GM12878 (cell line): ENCODE measurements around the gene PXMP2. TPM values are rescaled to one million over a fixed set of nuclear protein-coding genes. Genes with fewer than 3 reads are reported as not detected.

ENCODE experiments used
- ATAC-seq: fragments of 200-7000 bp; cut with Tn5 transposase; 3 replicates; pipeline ENCODE4 v1.9.1; 2020; ENCODE audit warnings: mild to moderate bottlenecking, moderate library complexity
- BruUV-seq: library from RNA; stranded (reverse); fragments of 400-500 nt; replicated peaks from 2 replicates; lab custom pipeline; 2021; lab: Mats Ljungman, UMichigan
- CTCF ChIA-PET: fragments of 300-600 bp; sonication (Branson Sonifier 250); formaldehyde crosslinking; extraction: SDS; loops from one replicate; lab custom pipeline; 2021; ENCODE audit warnings: inconsistent platforms; lab: Yijun Ruan, JAX
- POLR2A ChIA-PET: fragments of 350-600 bp; formaldehyde crosslinking; extraction: SDS; loops from one replicate; lab custom pipeline; 2021; ENCODE audit warnings: inconsistent platforms; lab: Charles Lee
- RAD21 ChIA-PET: fragments of 300-600 bp; sonication (Branson Sonifier 250); formaldehyde crosslinking; loops from one replicate; lab custom pipeline; 2023; ENCODE audit warnings: antibody characterized with exemption; ENCODE audit not compliant: unreplicated experiment; lab: Charles Lee
- SMC1A ChIA-PET: fragments of 300-600 bp; sonication (Branson Sonifier 250); formaldehyde crosslinking; loops from one replicate; lab custom pipeline; 2023; ENCODE audit not compliant: unreplicated experiment, uncharacterized antibody; lab: Charles Lee
- DNase-seq: peaks from one replicate; pipeline ENCODE4 v3.0.0-alpha.2; 2011; ENCODE audit warnings: low read depth, low spot score
- FAIRE-seq: peaks from 3 replicates; lab custom pipeline; 2011; peaks lifted over from hg19 to GRCh38; lab: Jason Lieb, UNC
- H2AFZ ChIP-seq: 2 replicates; pipeline ENCODE4 v1.6.0; 2011; ENCODE audit warnings: low read depth, low read length, control low read depth; ENCODE audit not compliant: control insufficient read depth
- H3K27ac ChIP-seq: 2 replicates; pipeline ENCODE4 v1.5.1; 2011; ENCODE audit warnings: control low read depth; ENCODE audit not compliant: control insufficient read depth, insufficient read depth
- H3K27me3 ChIP-seq, 2 experiments: replicated peaks in 1 of 2; 2 replicates each; pipeline versions ENCODE4 v1.6.0 to v1.6.1; 2011; ENCODE audit warnings: low read length in 1 of 2; ENCODE audit not compliant: control insufficient read depth in 2 of 2, insufficient read depth in 2 of 2
- H3K36me3 ChIP-seq, 2 experiments: 2 replicates each; pipeline ENCODE4 v1.5.1; 2011; ENCODE audit warnings: low read length in 1 of 2; ENCODE audit not compliant: control insufficient read depth in 2 of 2, insufficient read depth in 2 of 2
- H3K4me1 ChIP-seq: 2 replicates; pipeline ENCODE4 v1.6.1; 2011; ENCODE audit warnings: mild to moderate bottlenecking, low read length, moderate library complexity, mixed read lengths; ENCODE audit not compliant: control insufficient read depth, insufficient read depth
- H3K4me2 ChIP-seq: 2 replicates; pipeline ENCODE4 v1.6.0; 2011; ENCODE audit warnings: control low read depth; ENCODE audit not compliant: control insufficient read depth, insufficient read depth
- H3K4me3 ChIP-seq: fragments of 200-600 bp; sonication (generic); 2 replicates; pipeline ENCODE4 v1.5.1; 2016
- H3K79me2 ChIP-seq: 2 replicates; pipeline ENCODE4 v1.6.0; 2011; ENCODE audit warnings: low read length; ENCODE audit not compliant: control insufficient read depth, insufficient read depth
- H3K9ac ChIP-seq: 2 replicates; pipeline ENCODE4 v1.8.0; 2011; ENCODE audit warnings: low read length, control low read depth, mixed read lengths; ENCODE audit not compliant: control insufficient read depth, insufficient read depth
- H3K9me3 ChIP-seq: replicated peaks from 3 replicates; pipeline ENCODE4 v1.5.1; 2011; ENCODE audit warnings: mild to moderate bottlenecking, low read length; ENCODE audit not compliant: control insufficient read depth, insufficient read depth
- H4K20me1 ChIP-seq: 2 replicates; pipeline ENCODE4 v1.6.0; 2011; ENCODE audit not compliant: control insufficient read depth, insufficient read depth
- CREM ChIP-seq: IDR thresholded peaks from 2 replicates; pipeline ENCODE4 v1.6.1; 2014; ENCODE audit warnings: antibody characterized with exemption, low read depth
- ETV6 ChIP-seq, 2 experiments: fragments of 450-650 bp in 1 of 2; IDR thresholded peaks in 1 of 2; conservative IDR thresholded peaks in 1 of 2; 2 replicates each; pipeline ENCODE4 v1.6.1; 2014; ENCODE audit warnings: antibody characterized with exemption in 1 of 2, borderline replicate concordance in 1 of 2, low read depth in 1 of 2, mild to moderate bottlenecking in 1 of 2, moderate library complexity in 1 of 2
- EZH2 ChIP-seq: IDR thresholded peaks from 2 replicates; pipeline ENCODE4 v1.6.1; 2012; ENCODE audit warnings: low read depth, mild to moderate bottlenecking, control low read depth, inconsistent platforms, low read length, borderline replicate concordance; ENCODE audit not compliant: control insufficient read depth
- RAD51 ChIP-seq: fragments of 450-650 bp; IDR thresholded peaks from 2 replicates; pipeline ENCODE4 v1.6.1; 2016; ENCODE audit warnings: moderate library complexity, mild to moderate bottlenecking, inconsistent platforms
- RB1 ChIP-seq: fragments of 450-650 bp; formaldehyde crosslinking; IDR thresholded peaks from 2 replicates; pipeline ENCODE4 v1.6.1; 2017; ENCODE audit warnings: mild to moderate bottlenecking, borderline replicate concordance
- SIN3A ChIP-seq: IDR thresholded peaks from 2 replicates; pipeline ENCODE4 v1.6.1; 2012; ENCODE audit warnings: low read depth, low read length, improper control_type of control experiment
- SIX5 ChIP-seq: IDR thresholded peaks from 2 replicates; pipeline ENCODE4 v1.6.1; 2011; ENCODE audit warnings: mild to moderate bottlenecking, low read depth, low read length, moderate library complexity; ENCODE audit not compliant: severe bottlenecking
- SMAD5 ChIP-seq: IDR thresholded peaks from 2 replicates; pipeline ENCODE4 v1.6.1; 2016; ENCODE audit warnings: antibody characterized with exemption, low read depth
- SMC3 ChIP-seq: IDR thresholded peaks from 2 replicates; pipeline ENCODE4 v1.6.1; 2011; ENCODE audit warnings: low read length, improper control_type of control experiment, borderline replicate concordance
- SREBF2 ChIP-seq: IDR thresholded peaks from 2 replicates; pipeline ENCODE4 v1.6.1; 2012; ENCODE audit warnings: mild to moderate bottlenecking, low read length
- TBL1XR1 ChIP-seq: IDR thresholded peaks from 2 replicates; pipeline ENCODE4 v1.6.1; 2012; ENCODE audit warnings: low read depth, low read length, improper control_type of control experiment
- TCF3 ChIP-seq: IDR thresholded peaks from 2 replicates; pipeline ENCODE4 v1.6.1; 2012; ENCODE audit warnings: low read depth, mild to moderate bottlenecking, low read length, borderline replicate concordance; ENCODE audit not compliant: insufficient read depth
- YBX1 ChIP-seq: fragments of 450-650 bp; IDR thresholded peaks from 2 replicates; pipeline ENCODE4 v1.6.1; 2016; ENCODE audit warnings: antibody characterized with exemption
- ZNF622 ChIP-seq: fragments of 450-650 bp; IDR thresholded peaks from 2 replicates; pipeline ENCODE4 v1.6.1; 2017; ENCODE audit warnings: mild to moderate bottlenecking, inconsistent platforms
- WGBS: methylation state at CpG from one replicate; pipeline ENCODE4 v1.1.6; 2016; ENCODE audit warnings: low lambda C conversion rate; ENCODE audit not compliant: insufficient replicate concordance, insufficient coverage; ENCODE audit errors: missing lambda C conversion rate; 5-methylcytosine and 5-hydroxymethylcytosine counted together
- in situ Hi-C: fragments of 300-500 bp; cut with MboI; formaldehyde crosslinking; loops from 9 replicates; pipeline ENCODE4 v1.14.3; 2018; ENCODE audit warnings: mixed read lengths
- intact Hi-C: fragments of 100-400 bp; cut with micrococcal nuclease; formaldehyde crosslinking; loops from one replicate; pipeline ENCODE4 v1.14.2; 2022; ENCODE audit not compliant: unreplicated experiment
- polyA plus RNA-seq, 11 experiments: library from polyadenylated mRNA; depleted of rRNA in 4 of 11; unstranded in 6 of 11; stranded (reverse) in 5 of 11; fragments of >200 nt; fragmentation: Nextera tagmentation in 4 of 11; fragmentation: Illumina TruSeq in 1 of 11; extraction: Ambion mirVana in 4 of 11; extraction: Trizol in 1 of 11; gene quantifications; 1 replicate in 1 of 11; 2 replicates in 10 of 11; pipeline versions ENCODE4 v1.2.1 to v1.2.3, GENCODE V29; 2011 to 2016; ENCODE audit warnings: inconsistent platforms in 2 of 11, missing spikeins in 2 of 11, low read depth in 1 of 11
- total RNA-seq, 4 experiments: library from RNA; depleted of rRNA in 3 of 4; stranded (reverse); fragments of >200 nt in 3 of 4; fragmentation: Illumina TruSeq in 1 of 4; extraction: Trizol in 1 of 4; gene quantifications; 2 replicates each; pipeline versions ENCODE4 v1.2.1 to v1.2.3, GENCODE V29; 2013 to 2021
- TF ChIP-seq, protein P1 (sequence below): IDR thresholded peaks from 2 replicates; pipeline ENCODE4 v1.6.1; 2012; ENCODE audit warnings: low read length, inconsistent platforms
- TF ChIP-seq, protein P2 (sequence below): fragments of 450-650 bp; formaldehyde crosslinking; IDR thresholded peaks from 2 replicates; pipeline ENCODE4 v1.4.0; 2022; ENCODE audit warnings: mild to moderate bottlenecking, moderate library complexity
- TF ChIP-seq, protein P3 (sequence below): fragments of 450-650 bp; IDR thresholded peaks from 2 replicates; pipeline ENCODE4 v1.6.1; 2017; ENCODE audit warnings: mild to moderate bottlenecking, low read depth, inconsistent platforms; ENCODE audit not compliant: poor library complexity, severe bottlenecking

Gene PXMP2
- total and polyA plus RNA-seq, 10 of the 15 experiments (the other 5 are each of a cell fraction or from before 2014, with no cell fraction given) = 4.0 to 97.8 (median 42.0) TPM

DNA sequence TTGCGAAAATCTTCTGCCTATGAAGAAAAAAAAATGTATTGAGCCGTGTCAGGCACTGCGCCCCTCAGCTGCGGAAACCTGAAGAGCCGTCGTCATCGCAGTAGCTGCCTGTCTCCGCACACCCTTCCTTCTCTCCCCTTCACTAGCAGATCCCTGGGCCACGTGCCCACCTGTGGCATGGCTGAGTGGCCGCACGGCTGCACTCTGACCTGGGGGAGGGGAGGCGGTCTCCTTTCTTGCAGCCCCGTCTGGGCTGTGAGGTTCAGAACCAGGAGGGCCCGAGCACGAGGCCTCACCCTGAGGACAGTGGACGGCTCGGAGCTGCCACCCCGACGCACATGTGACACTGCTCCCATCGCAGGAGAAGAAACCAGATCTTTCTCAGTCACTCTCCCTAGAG is 48.1 kb downstream of the PXMP2 start:
- Histone ChIP-seq H4K20me1 (no peaks in the 10 kb centered on the region), H3K79me2 (no peaks in the 10 kb centered on the region), H3K27ac (no peak overlapping the region), H3K4me1 (no peaks in the 10 kb centered on the region), H3K4me2 (no peak overlapping the region), H3K36me3 (peaks cover 33 to 39% of the 10 kb centered on the region in 2 experiments), H2AFZ (no peak overlapping the region), H3K4me3 (no peak overlapping the region), H3K9me3 (no peaks in the 10 kb centered on the region), H3K27me3 (no peaks in the 10 kb centered on the region), H3K9ac (no peak overlapping the region)
- CTCF ChIA-PET = no interaction called here
- 97% methylated on average over 16 of the region's 20 CpGs for WGBS
- DNase-seq (no peak), FAIRE-seq (no peak), ATAC-seq (no peak)
- POLR2A ChIA-PET = no interaction called here
- SMC1A ChIA-PET = interaction anchor here (1.0 kb wide), 1 partner anchor 11 kb away, joined by 3 read pairs; no protein-coding TSS in a partner anchor
- in situ Hi-C loops = no loop called here
- no TSS peak for BruUV-seq
- TF ChIP-seq SREBF2 = no peak
- TF ChIP-seq RAD51 = no peak
- TF ChIP-seq ETV6 (conservative IDR thresholded peaks at IDR 0.05 in 1 of 2, IDR thresholded peaks at IDR 0.05 in 1 of 2; ENCODE audit: borderline replicate concordance in 1 of 2, low read depth in 1 of 2) = no peak
- TF ChIP-seq RB1 = no peak
- TF ChIP-seq, protein P1, sequence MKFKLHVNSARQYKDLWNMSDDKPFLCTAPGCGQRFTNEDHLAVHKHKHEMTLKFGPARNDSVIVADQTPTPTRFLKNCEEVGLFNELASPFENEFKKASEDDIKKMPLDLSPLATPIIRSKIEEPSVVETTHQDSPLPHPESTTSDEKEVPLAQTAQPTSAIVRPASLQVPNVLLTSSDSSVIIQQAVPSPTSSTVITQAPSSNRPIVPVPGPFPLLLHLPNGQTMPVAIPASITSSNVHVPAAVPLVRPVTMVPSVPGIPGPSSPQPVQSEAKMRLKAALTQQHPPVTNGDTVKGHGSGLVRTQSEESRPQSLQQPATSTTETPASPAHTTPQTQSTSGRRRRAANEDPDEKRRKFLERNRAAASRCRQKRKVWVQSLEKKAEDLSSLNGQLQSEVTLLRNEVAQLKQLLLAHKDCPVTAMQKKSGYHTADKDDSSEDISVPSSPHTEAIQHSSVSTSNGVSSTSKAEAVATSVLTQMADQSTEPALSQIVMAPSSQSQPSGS = no peak
- TF ChIP-seq, protein P2, sequence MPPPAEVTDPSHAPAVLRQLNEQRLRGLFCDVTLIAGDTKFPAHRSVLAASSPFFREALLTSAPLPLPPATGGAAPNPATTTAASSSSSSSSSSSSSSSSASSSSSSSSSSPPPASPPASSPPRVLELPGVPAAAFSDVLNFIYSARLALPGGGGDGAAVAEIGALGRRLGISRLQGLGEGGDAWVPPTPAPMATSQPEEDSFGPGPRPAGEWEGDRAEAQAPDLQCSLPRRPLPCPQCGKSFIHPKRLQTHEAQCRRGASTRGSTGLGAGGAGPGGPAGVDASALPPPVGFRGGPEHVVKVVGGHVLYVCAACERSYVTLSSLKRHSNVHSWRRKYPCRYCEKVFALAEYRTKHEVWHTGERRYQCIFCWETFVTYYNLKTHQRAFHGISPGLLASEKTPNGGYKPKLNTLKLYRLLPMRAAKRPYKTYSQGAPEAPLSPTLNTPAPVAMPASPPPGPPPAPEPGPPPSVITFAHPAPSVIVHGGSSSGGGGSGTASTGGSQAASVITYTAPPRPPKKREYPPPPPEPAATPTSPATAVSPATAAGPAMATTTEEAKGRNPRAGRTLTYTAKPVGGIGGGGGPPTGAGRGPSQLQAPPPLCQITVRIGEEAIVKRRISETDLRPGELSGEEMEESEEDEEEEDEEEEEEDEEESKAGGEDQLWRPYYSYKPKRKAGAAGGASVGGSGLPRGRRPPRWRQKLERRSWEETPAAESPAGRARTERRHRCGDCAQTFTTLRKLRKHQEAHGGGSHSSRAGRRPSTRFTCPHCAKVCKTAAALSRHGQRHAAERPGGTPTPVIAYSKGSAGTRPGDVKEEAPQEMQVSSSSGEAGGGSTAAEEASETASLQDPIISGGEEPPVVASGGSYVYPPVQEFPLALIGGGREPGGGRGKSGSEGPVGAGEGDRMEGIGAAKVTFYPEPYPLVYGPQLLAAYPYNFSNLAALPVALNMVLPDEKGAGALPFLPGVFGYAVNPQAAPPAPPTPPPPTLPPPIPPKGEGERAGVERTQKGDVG (CRISPR knock-in tag) = no peak
- TF ChIP-seq, protein P3, sequence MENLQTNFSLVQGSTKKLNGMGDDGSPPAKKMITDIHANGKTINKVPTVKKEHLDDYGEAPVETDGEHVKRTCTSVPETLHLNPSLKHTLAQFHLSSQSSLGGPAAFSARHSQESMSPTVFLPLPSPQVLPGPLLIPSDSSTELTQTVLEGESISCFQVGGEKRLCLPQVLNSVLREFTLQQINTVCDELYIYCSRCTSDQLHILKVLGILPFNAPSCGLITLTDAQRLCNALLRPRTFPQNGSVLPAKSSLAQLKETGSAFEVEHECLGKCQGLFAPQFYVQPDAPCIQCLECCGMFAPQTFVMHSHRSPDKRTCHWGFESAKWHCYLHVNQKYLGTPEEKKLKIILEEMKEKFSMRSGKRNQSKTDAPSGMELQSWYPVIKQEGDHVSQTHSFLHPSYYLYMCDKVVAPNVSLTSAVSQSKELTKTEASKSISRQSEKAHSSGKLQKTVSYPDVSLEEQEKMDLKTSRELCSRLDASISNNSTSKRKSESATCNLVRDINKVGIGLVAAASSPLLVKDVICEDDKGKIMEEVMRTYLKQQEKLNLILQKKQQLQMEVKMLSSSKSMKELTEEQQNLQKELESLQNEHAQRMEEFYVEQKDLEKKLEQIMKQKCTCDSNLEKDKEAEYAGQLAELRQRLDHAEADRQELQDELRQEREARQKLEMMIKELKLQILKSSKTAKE = no peak
- no peak for TF ChIP-seq SMC3
- TF ChIP-seq EZH2 = no peak
- TF ChIP-seq SIX5 = no peak
- TF ChIP-seq TCF3 = no peak
- no peak for TF ChIP-seq ZNF622
- TF ChIP-seq SMAD5 = no peak
- TF ChIP-seq YBX1 = no peak
- TF ChIP-seq CREM = no peak
- no peak for TF ChIP-seq SIN3A
- no peak for TF ChIP-seq TBL1XR1
- RAD21 ChIA-PET = no interaction called here
- intact Hi-C loops = no loop called here
